GM12878 (cell line): ENCODE data around the gene ADRA2B. TPM values are rescaled to one million over a fixed set of nuclear protein-coding genes. Genes with fewer than 3 reads are reported as not detected.
A peak's percentile ranks its signal among the peaks of the same experiment; 100 is the strongest.
"Not testable (repeated sequence)": the region's sequence is repeated elsewhere in the genome, so short reads cannot be mapped to it uniquely, and the experiment has no call there.

Experiments used
- ATAC-seq: fragments of 200-7000 bp; cut with Tn5 transposase; 3 replicates; pipeline ENCODE4 v1.9.1; 2020; ENCODE audit warnings: mild to moderate bottlenecking, moderate library complexity
- BruUV-seq: library from RNA; stranded (reverse); fragments of 400-500 nt; replicated peaks from 2 replicates; lab custom pipeline; 2021; lab: Mats Ljungman, UMichigan
- CTCF ChIA-PET: fragments of 300-600 bp; sonication (Branson Sonifier 250); formaldehyde crosslinking; extraction: SDS; loops from one replicate; lab custom pipeline; 2021; ENCODE audit warnings: inconsistent platforms; lab: Yijun Ruan, JAX
- POLR2A ChIA-PET: fragments of 350-600 bp; formaldehyde crosslinking; extraction: SDS; loops from one replicate; lab custom pipeline; 2021; ENCODE audit warnings: inconsistent platforms; lab: Charles Lee
- RAD21 ChIA-PET: fragments of 300-600 bp; sonication (Branson Sonifier 250); formaldehyde crosslinking; loops from one replicate; lab custom pipeline; 2023; ENCODE audit warnings: antibody characterized with exemption; ENCODE audit not compliant: unreplicated experiment; lab: Charles Lee
- SMC1A ChIA-PET: fragments of 300-600 bp; sonication (Branson Sonifier 250); formaldehyde crosslinking; loops from one replicate; lab custom pipeline; 2023; ENCODE audit not compliant: unreplicated experiment, uncharacterized antibody; lab: Charles Lee
- DNase-seq: peaks from one replicate; pipeline ENCODE4 v3.0.0-alpha.2; 2011; ENCODE audit warnings: low read depth, low spot score
- FAIRE-seq: peaks from 3 replicates; lab custom pipeline; 2011; peaks lifted over from hg19 to GRCh38; lab: Jason Lieb, UNC
- H2AFZ ChIP-seq: 2 replicates; pipeline ENCODE4 v1.6.0; 2011; ENCODE audit warnings: low read depth, low read length, control low read depth; ENCODE audit not compliant: control insufficient read depth
- H3K27ac ChIP-seq: 2 replicates; pipeline ENCODE4 v1.5.1; 2011; ENCODE audit warnings: control low read depth; ENCODE audit not compliant: control insufficient read depth, insufficient read depth
- H3K27me3 ChIP-seq, 2 experiments: replicated peaks in 1 of 2; 2 replicates each; pipeline versions ENCODE4 v1.6.0 to v1.6.1; 2011; ENCODE audit warnings: low read length in 1 of 2; ENCODE audit not compliant: control insufficient read depth in 2 of 2, insufficient read depth in 2 of 2
- H3K36me3 ChIP-seq, 2 experiments: 2 replicates each; pipeline ENCODE4 v1.5.1; 2011; ENCODE audit warnings: low read length in 1 of 2; ENCODE audit not compliant: control insufficient read depth in 2 of 2, insufficient read depth in 2 of 2
- H3K4me1 ChIP-seq: 2 replicates; pipeline ENCODE4 v1.6.1; 2011; ENCODE audit warnings: mild to moderate bottlenecking, low read length, moderate library complexity, mixed read lengths; ENCODE audit not compliant: control insufficient read depth, insufficient read depth
- H3K4me2 ChIP-seq: 2 replicates; pipeline ENCODE4 v1.6.0; 2011; ENCODE audit warnings: control low read depth; ENCODE audit not compliant: control insufficient read depth, insufficient read depth
- H3K4me3 ChIP-seq: fragments of 200-600 bp; sonication (generic); 2 replicates; pipeline ENCODE4 v1.5.1; 2016
- H3K79me2 ChIP-seq: 2 replicates; pipeline ENCODE4 v1.6.0; 2011; ENCODE audit warnings: low read length; ENCODE audit not compliant: control insufficient read depth, insufficient read depth
- H3K9ac ChIP-seq: 2 replicates; pipeline ENCODE4 v1.8.0; 2011; ENCODE audit warnings: low read length, control low read depth, mixed read lengths; ENCODE audit not compliant: control insufficient read depth, insufficient read depth
- H3K9me3 ChIP-seq: replicated peaks from 3 replicates; pipeline ENCODE4 v1.5.1; 2011; ENCODE audit warnings: mild to moderate bottlenecking, low read length; ENCODE audit not compliant: control insufficient read depth, insufficient read depth
- H4K20me1 ChIP-seq: 2 replicates; pipeline ENCODE4 v1.6.0; 2011; ENCODE audit not compliant: control insufficient read depth, insufficient read depth
- ASH2L ChIP-seq: fragments of 300-600, 200-600 bp; sonication (generic); IDR thresholded peaks from 2 replicates; pipeline ENCODE4 v1.6.1; 2017; ENCODE audit warnings: low read depth, mild to moderate bottlenecking, borderline replicate concordance
- BACH1 ChIP-seq: fragments of 450-650 bp; IDR thresholded peaks from 2 replicates; pipeline ENCODE4 v1.6.1; 2017; ENCODE audit warnings: mild to moderate bottlenecking, borderline replicate concordance
- CHD4 ChIP-seq: fragments of 200-600 bp; sonication (generic); IDR thresholded peaks from 2 replicates; pipeline ENCODE4 v1.6.1; 2016; ENCODE audit warnings: mild to moderate bottlenecking
- DPF2 ChIP-seq: fragments of 450-650 bp; IDR thresholded peaks from 2 replicates; pipeline ENCODE4 v1.6.1; 2017; ENCODE audit warnings: mild to moderate bottlenecking
- EP300 ChIP-seq, 2 experiments: fragments of 150-350 bp in 1 of 2; IDR thresholded peaks; 2 replicates each; pipeline ENCODE4 v1.6.1; 2011 to 2012; ENCODE audit warnings: low read depth in 2 of 2, low read length in 2 of 2, borderline replicate concordance in 1 of 2, improper control_type of control experiment in 1 of 2, inconsistent platforms in 1 of 2; ENCODE audit not compliant: control insufficient read depth in 1 of 2
- PAX8 ChIP-seq: fragments of 450-650 bp; IDR thresholded peaks from 2 replicates; pipeline ENCODE4 v1.6.1; 2017; ENCODE audit warnings: mild to moderate bottlenecking, moderate library complexity
- SMAD1 ChIP-seq: fragments of 450-650 bp; IDR thresholded peaks from 2 replicates; pipeline ENCODE4 v1.6.1; 2018; ENCODE audit warnings: mild to moderate bottlenecking, low read depth; ENCODE audit not compliant: partially characterized antibody
- WRNIP1 ChIP-seq: IDR thresholded peaks from 2 replicates; pipeline ENCODE4 v1.6.1; 2011; ENCODE audit warnings: low read depth, low read length, improper control_type of control experiment, borderline replicate concordance
- WGBS: methylation state at CpG from one replicate; pipeline ENCODE4 v1.1.6; 2016; ENCODE audit warnings: low lambda C conversion rate; ENCODE audit not compliant: insufficient replicate concordance, insufficient coverage; ENCODE audit errors: missing lambda C conversion rate; 5-methylcytosine and 5-hydroxymethylcytosine counted together
- in situ Hi-C: fragments of 300-500 bp; cut with MboI; formaldehyde crosslinking; loops from 9 replicates; pipeline ENCODE4 v1.14.3; 2018; ENCODE audit warnings: mixed read lengths
- intact Hi-C: fragments of 100-400 bp; cut with micrococcal nuclease; formaldehyde crosslinking; loops from one replicate; pipeline ENCODE4 v1.14.2; 2022; ENCODE audit not compliant: unreplicated experiment
- polyA plus RNA-seq, 11 experiments: library from polyadenylated mRNA; depleted of rRNA in 4 of 11; unstranded in 6 of 11; stranded (reverse) in 5 of 11; fragments of >200 nt; fragmentation: Nextera tagmentation in 4 of 11; fragmentation: Illumina TruSeq in 1 of 11; extraction: Ambion mirVana in 4 of 11; extraction: Trizol in 1 of 11; gene quantifications; 1 replicate in 1 of 11; 2 replicates in 10 of 11; pipeline versions ENCODE4 v1.2.1 to v1.2.3, GENCODE V29; 2011 to 2016; ENCODE audit warnings: inconsistent platforms in 2 of 11, missing spikeins in 2 of 11, low read depth in 1 of 11
- total RNA-seq, 4 experiments: library from RNA; depleted of rRNA in 3 of 4; stranded (reverse); fragments of >200 nt in 3 of 4; fragmentation: Illumina TruSeq in 1 of 4; extraction: Trizol in 1 of 4; gene quantifications; 2 replicates each; pipeline versions ENCODE4 v1.2.1 to v1.2.3, GENCODE V29; 2013 to 2021
- TF ChIP-seq, protein P1 (sequence below): fragments of 450-650 bp; IDR thresholded peaks from 2 replicates; pipeline ENCODE4 v1.6.1; 2017; ENCODE audit warnings: mild to moderate bottlenecking, low read depth, inconsistent platforms; ENCODE audit not compliant: poor library complexity, severe bottlenecking
- TF ChIP-seq, protein P2 (sequence below): IDR thresholded peaks from 2 replicates; pipeline ENCODE4 v1.6.1; 2011; ENCODE audit warnings: mild to moderate bottlenecking, low read depth, low read length, moderate library complexity; ENCODE audit not compliant: insufficient replicate concordance

Gene ADRA2B
- total and polyA plus RNA-seq, 10 of the 15 experiments (the other 5 are each of a cell fraction or from before 2014, with no cell fraction given) = 0.01 to 0.10 (median 0.04) TPM; not detected in 6

- H3K9ac ChIP-seq, H3K36me3 ChIP-seq, H3K4me3 ChIP-seq, DNase-seq, H3K27ac ChIP-seq, H3K27me3 ChIP-seq, H2AFZ ChIP-seq, BruUV-seq, H3K9me3 ChIP-seq, intact Hi-C loops, ATAC-seq, FAIRE-seq, H4K20me1 ChIP-seq: not testable (repeated sequence)
- H3K79me2 ChIP-seq = peaks cover 29% of the 10 kb centered on the region
- ChIA-PET RAD21 (interaction anchor here (1.8 to 18.1 kb wide), 5 partner anchors 16 to 120 kb away, joined by 4 to 463 read pairs (median 34); partner anchors contain the start of gene STARD7), SMC1A (interaction anchor here (1.0 to 14.4 kb wide), 7 partner anchors 17 to 92 kb away, joined by 3 to 338 read pairs (median 7); no protein-coding TSS in a partner anchor), POLR2A (interaction anchor here (1.4 to 9.5 kb wide), 5 partner anchors 17 to 67 kb away, joined by 4 to 161 read pairs (median 14); partner anchors contain the start of gene STARD7), CTCF (interaction anchor here (0.8 to 14.4 kb wide), 15 partner anchors 11 to 179 kb away, joined by 3 to 535 read pairs (median 6); no protein-coding TSS in a partner anchor)
- 47% methylated on average over 5 of the region's 5 CpGs for WGBS
- in situ Hi-C loops = loop anchor here (5.0 kb wide), 2 partner anchors 36 to 121 kb away; no protein-coding TSS in a partner anchor
- H3K4me1 ChIP-seq = peaks cover 24% of the 10 kb centered on the region
- 0 out of 4 replicates have a peak, but pooled peaks of 1 of the 2 experiments have one; percentile 1 for TF ChIP-seq EP300 (IDR thresholded peaks at IDR 0.05; ENCODE audit: borderline replicate concordance in 1 of 2, control insufficient read depth in 1 of 2, low read depth in 2 of 2, low read length in 2 of 2)
- H3K4me2 ChIP-seq = peak overlapping the region; percentile 95; the same call in 1 of the 2 replicates
These were observed 25.2 kb upstream of the ADRA2B start for GRCh38 chr2:96141624-96141967.

GRCh38 chr2:96140941-96141623, 24.7 kb upstream of the ADRA2B start:
- ATAC-seq (no peak), DNase-seq (no peak), FAIRE-seq (no peak)
- no peak overlapping the region for H2AFZ ChIP-seq
- ChIA-PET RAD21 (interaction anchor here (0.6 to 18.1 kb wide), 7 partner anchors 11 to 120 kb away, joined by 3 to 463 read pairs (median 9); partner anchors contain the start of gene STARD7), SMC1A (interaction anchor here (0.8 to 14.4 kb wide), 9 partner anchors 10 to 93 kb away, joined by 3 to 338 read pairs (median 5); no protein-coding TSS in a partner anchor), POLR2A (interaction anchor here (1.2 to 9.5 kb wide), 5 partner anchors 17 to 67 kb away, joined by 4 to 161 read pairs (median 15); partner anchors contain the start of gene STARD7), CTCF (interaction anchor here (0.8 to 14.4 kb wide), 19 partner anchors 10 to 148 kb away, joined by 3 to 535 read pairs (median 6); no protein-coding TSS in a partner anchor)
- BruUV-seq = no TSS peak
- peaks cover 7% of the 10 kb centered on the region in 2 experiments; a peak in 2 of 4 replicates for H3K36me3 ChIP-seq
- intact Hi-C loops (no loop called here), in situ Hi-C loops (loop anchor here (5.0 kb wide), 2 partner anchors 36 to 121 kb away; no protein-coding TSS in a partner anchor)
- no peak overlapping the region for H3K4me2 ChIP-seq
- WGBS = 81% methylated on average over 13 of the region's 13 CpGs
- no peak overlapping the region for H3K27ac ChIP-seq
- H3K79me2 ChIP-seq = peaks cover 29% of the 10 kb centered on the region
- H3K4me1 ChIP-seq = peaks cover 19% of the 10 kb centered on the region
- H3K4me3 ChIP-seq = no peak overlapping the region
- no peaks in the 10 kb centered on the region; a peak in 1 of 4 replicates for H3K27me3 ChIP-seq
- no peaks in the 10 kb centered on the region for H4K20me1 ChIP-seq
- no peaks in the 10 kb centered on the region for H3K9me3 ChIP-seq
- no peak overlapping the region for H3K9ac ChIP-seq
- TF ChIP-seq, protein P1, sequence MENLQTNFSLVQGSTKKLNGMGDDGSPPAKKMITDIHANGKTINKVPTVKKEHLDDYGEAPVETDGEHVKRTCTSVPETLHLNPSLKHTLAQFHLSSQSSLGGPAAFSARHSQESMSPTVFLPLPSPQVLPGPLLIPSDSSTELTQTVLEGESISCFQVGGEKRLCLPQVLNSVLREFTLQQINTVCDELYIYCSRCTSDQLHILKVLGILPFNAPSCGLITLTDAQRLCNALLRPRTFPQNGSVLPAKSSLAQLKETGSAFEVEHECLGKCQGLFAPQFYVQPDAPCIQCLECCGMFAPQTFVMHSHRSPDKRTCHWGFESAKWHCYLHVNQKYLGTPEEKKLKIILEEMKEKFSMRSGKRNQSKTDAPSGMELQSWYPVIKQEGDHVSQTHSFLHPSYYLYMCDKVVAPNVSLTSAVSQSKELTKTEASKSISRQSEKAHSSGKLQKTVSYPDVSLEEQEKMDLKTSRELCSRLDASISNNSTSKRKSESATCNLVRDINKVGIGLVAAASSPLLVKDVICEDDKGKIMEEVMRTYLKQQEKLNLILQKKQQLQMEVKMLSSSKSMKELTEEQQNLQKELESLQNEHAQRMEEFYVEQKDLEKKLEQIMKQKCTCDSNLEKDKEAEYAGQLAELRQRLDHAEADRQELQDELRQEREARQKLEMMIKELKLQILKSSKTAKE = no peak
- TF ChIP-seq CHD4 = no peak
- peak; percentile 74 for TF ChIP-seq BACH1
- no peak for TF ChIP-seq ASH2L
- TF ChIP-seq, protein P2, sequence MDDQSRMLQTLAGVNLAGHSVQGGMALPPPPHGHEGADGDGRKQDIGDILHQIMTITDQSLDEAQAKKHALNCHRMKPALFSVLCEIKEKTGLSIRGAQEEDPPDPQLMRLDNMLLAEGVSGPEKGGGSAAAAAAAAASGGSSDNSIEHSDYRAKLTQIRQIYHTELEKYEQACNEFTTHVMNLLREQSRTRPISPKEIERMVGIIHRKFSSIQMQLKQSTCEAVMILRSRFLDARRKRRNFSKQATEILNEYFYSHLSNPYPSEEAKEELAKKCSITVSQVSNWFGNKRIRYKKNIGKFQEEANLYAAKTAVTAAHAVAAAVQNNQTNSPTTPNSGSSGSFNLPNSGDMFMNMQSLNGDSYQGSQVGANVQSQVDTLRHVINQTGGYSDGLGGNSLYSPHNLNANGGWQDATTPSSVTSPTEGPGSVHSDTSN = peak; percentile 18
- TF ChIP-seq DPF2 = no peak
- no peak for TF ChIP-seq SMAD1
- no peak for TF ChIP-seq PAX8
- TF ChIP-seq WRNIP1 = no peak
